ENCODE results near the gene OVCH2.

DNA sequence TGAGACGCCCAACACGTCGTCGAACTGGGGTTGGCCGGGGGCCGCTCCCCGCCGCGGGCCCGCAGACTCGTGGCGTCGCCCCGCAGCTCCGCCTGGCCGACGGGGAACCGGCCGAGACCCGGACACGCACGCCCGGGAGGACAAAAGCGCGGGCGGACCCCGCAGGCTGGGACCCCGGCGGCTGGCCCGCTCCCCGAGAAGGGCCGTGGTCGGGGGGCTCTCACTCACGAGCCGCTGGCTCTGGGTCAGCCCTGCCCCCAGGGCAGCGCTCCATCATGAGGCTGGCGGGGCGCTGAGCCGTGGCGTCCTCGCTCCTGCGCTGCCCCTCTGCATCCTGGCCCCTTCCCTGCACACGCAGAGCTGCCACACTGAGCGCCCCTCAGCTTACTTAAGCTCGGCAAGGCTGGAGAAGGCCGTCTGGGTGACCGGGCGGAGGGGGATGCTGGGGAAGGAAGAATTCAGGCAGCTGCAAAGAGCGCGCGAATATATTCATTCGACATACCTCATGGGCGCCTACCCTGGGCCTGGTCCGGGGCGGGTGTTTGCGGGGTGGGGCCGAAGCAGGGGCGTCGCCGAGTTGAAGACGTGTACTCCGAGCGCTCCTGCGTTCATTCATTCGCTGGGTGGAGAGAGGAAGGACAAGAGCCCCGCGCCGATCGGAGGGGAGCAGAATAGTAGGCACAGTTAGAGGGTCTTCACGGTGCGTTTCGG lies 32.4 kb downstream of the OVCH2 start:
- TF ChIP-seq NFRKB (IDR thresholded peaks at IDR 0.05) (no peak), ARNT (IDR thresholded peaks at IDR 0.05) (no peak), TARDBP (IDR thresholded peaks at IDR 0.05) (no peak), BHLHE40 (IDR thresholded peaks at IDR 0.05; ENCODE audit: borderline replicate concordance) (no peak), LEF1 (IDR thresholded peaks at IDR 0.05; ENCODE audit: borderline replicate concordance) (no peak), PKNOX1 (IDR thresholded peaks at IDR 0.05) (no peak), FOXK2 (IDR thresholded peaks at IDR 0.05) (no peak), SUZ12 (IDR thresholded peaks at IDR 0.05) (no peak), FOXA1 (IDR thresholded peaks at IDR 0.05) (no peak)

Data from HEK293T (cell line).